Ovary (tissue), 9 donors: Measurements from ENCODE around the gene LRRC26. TPM values are rescaled to one million over a fixed set of nuclear protein-coding genes. Genes with fewer than 3 reads are reported as not detected.

Source experiments
- DNase-seq, 5 donors: peaks; one replicate each; pipeline ENCODE4 v3.0.0-alpha.2; 2019 to 2020
- H3K27ac ChIP-seq, 2 donors: fragments of 200-600 bp; one replicate each; pipeline versions ENCODE4 v1.5.1 to v1.8.0; 2019 to 2022
- H3K27me3 ChIP-seq: fragments of 200-600 bp; one replicate; pipeline ENCODE4 v1.8.0; 2022
- H3K36me3 ChIP-seq: fragments of 200-600 bp; sonication (generic); one replicate; pipeline ENCODE4 v1.5.1; 2019
- H3K4me1 ChIP-seq: one replicate; pipeline ENCODE4 v1.8.1; 2013; ENCODE audit warnings: mild to moderate bottlenecking, moderate library complexity; ENCODE audit not compliant: insufficient read depth
- H3K4me3 ChIP-seq: fragments of 200-600 bp; sonication (generic); one replicate; pipeline ENCODE4 v1.5.1; 2017
- H3K9me3 ChIP-seq, 2 donors: fragments of 200-600 bp in 1 of 2; sonication (generic) in 1 of 2; one replicate each; pipeline versions ENCODE4 v1.5.1 to v1.8.1; 2013 to 2019; ENCODE audit warnings: mild to moderate bottlenecking in 1 of 2, moderate library complexity in 1 of 2
- EP300 ChIP-seq: sonication (generic); formaldehyde crosslinking; IDR thresholded peaks from one replicate; pipeline ENCODE4 v1.6.1; 2017; ENCODE audit warnings: antibody characterized with exemption
- POLR2A ChIP-seq: fragments of 450-650 bp; IDR thresholded peaks from one replicate; pipeline ENCODE4 v1.6.1; 2017; ENCODE audit warnings: antibody characterized with exemption, mild to moderate bottlenecking, moderate library complexity
- WGBS, 3 donors: extraction: QIAGEN DNeasy Blood & Tissue Kit in 1 of 3; methylation state at CpG; one replicate each; pipeline versions ENCODE4 v1.1.5 to v1.1.7; 2013 to 2017; 5-methylcytosine and 5-hydroxymethylcytosine counted together
- intact Hi-C, 4 donors: fragments of 100-400 bp; cut with DNase I; formaldehyde crosslinking; loops; one replicate each; pipeline versions ENCODE4 v1.11.0 to v1.15.1; 2022 to 2023
- polyA plus RNA-seq, 2 donors: library from polyadenylated mRNA; stranded (reverse); fragments of 200-250 nt in 1 of 2; fragments of 350-450 nt in 1 of 2; fragmentation: Illumina TruSeq in 1 of 2; extraction: RNeasy Lipid Tissue Mini Kit (QIAGEN cat#74804) in 1 of 2; gene quantifications; one replicate each; pipeline ENCODE4 v1.2.3, GENCODE V29; 2013 to 2014
- total RNA-seq, 7 donors: library from RNA; depleted of rRNA in 2 of 7; stranded (reverse); fragments of >200 nt in 2 of 7; fragmentation: NEBNext Ultra II Directional in 3 of 7; extraction: Animal tissue kit (Norgen Biotek cat#: 25700) in 3 of 7; gene quantifications; one replicate each; pipeline versions ENCODE4 v1.1.0 to v1.2.4, GENCODE V29; 2016 to 2023
- TF ChIP-seq, protein P1 (sequence below), 3 donors: fragments of 450-650 bp in 2 of 3; fragments of 200-600 bp in 1 of 3; IDR thresholded peaks; one replicate each; pipeline versions ENCODE4 v1.5.1 to v1.8.0; 2016 to 2022; ENCODE audit warnings: antibody characterized with exemption in 3 of 3, mild to moderate bottlenecking in 1 of 3
- donor health status: DM: no; HTN: no; CAD: no; lungs with moderate emphysema.
- donor health status: DM: no; HTN: no; CAD: no.
- donor health status: Bipolar disorder and iron deficiency.
- donor health status: DM: yes; HTN: yes; CAD: no.
- donor health status: DM: no; HTN: no; CAD: no.
- donor health status: DM: yes; HTN: yes; CAD: no.

The LRRC26 gene
- total and polyA plus RNA-seq, 9 donors: 0.23 to 3.0 TPM; not detected in 7

GRCh38 chr9:137212520-137212919 lies 42.7 kb upstream of the LRRC26 start:
- TF ChIP-seq EP300 (no peak), POLR2A (no peak)
- TF ChIP-seq, protein P1, sequence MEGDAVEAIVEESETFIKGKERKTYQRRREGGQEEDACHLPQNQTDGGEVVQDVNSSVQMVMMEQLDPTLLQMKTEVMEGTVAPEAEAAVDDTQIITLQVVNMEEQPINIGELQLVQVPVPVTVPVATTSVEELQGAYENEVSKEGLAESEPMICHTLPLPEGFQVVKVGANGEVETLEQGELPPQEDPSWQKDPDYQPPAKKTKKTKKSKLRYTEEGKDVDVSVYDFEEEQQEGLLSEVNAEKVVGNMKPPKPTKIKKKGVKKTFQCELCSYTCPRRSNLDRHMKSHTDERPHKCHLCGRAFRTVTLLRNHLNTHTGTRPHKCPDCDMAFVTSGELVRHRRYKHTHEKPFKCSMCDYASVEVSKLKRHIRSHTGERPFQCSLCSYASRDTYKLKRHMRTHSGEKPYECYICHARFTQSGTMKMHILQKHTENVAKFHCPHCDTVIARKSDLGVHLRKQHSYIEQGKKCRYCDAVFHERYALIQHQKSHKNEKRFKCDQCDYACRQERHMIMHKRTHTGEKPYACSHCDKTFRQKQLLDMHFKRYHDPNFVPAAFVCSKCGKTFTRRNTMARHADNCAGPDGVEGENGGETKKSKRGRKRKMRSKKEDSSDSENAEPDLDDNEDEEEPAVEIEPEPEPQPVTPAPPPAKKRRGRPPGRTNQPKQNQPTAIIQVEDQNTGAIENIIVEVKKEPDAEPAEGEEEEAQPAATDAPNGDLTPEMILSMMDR (IDR thresholded peaks at IDR 0.05): no peak
- WGBS, 3 donors: 69 to 79% (median 70%) methylated on average over 21 of the region's 21 CpGs
- no peak for DNase-seq
- no peaks in the 10 kb centered on the region for H3K27me3 ChIP-seq
- no peak overlapping the region for H3K27ac ChIP-seq
- intact Hi-C loops: no loop called here
- no peaks in the 10 kb centered on the region for H3K4me1 ChIP-seq
- H3K9me3 ChIP-seq: no peaks in the 10 kb centered on the region
- H3K4me3 ChIP-seq: no peak overlapping the region
- H3K36me3 ChIP-seq: no peaks in the 10 kb centered on the region

DNA sequence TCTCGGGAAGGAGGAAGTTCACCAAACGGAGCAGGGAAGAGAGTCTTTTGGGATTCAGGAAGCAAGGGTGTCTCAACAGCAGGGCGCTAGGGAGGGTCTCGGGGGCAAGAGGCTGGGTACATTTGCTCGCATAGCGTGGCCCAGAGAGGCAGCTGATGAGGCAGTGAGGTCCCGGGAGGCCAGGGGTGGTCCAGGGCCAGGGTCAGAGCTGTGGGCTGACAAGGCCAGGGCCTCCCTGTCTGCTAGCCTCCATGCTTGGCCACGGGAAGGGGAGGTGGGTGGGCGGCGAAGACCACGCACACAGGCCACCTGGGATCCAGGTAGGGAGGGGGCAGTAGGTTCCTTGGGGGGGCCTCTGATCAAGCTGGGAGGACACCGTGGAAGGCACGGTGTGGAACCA lies 41.7 kb upstream of the LRRC26 start:
- intact Hi-C loops: no loop called here
- Histone ChIP-seq H3K9me3 (no peaks in the 10 kb centered on the region), H3K27ac (no peak overlapping the region), H3K36me3 (no peaks in the 10 kb centered on the region), H3K4me3 (no peak overlapping the region), H3K27me3 (no peaks in the 10 kb centered on the region), H3K4me1 (no peaks in the 10 kb centered on the region)
- no peak for TF ChIP-seq EP300
- no peak for TF ChIP-seq POLR2A
- TF ChIP-seq, protein P1 (IDR thresholded peaks at IDR 0.05): no peak
- no peak for DNase-seq
- WGBS, 3 donors: 65 to 78% (median 70%) methylated on average over 13 of the region's 13 CpGs

GRCh38 chr9:137206602-137207001 lies 36.8 kb upstream of the LRRC26 start:
- no peaks in the 10 kb centered on the region for H3K9me3 ChIP-seq
- H3K4me1 ChIP-seq: peaks cover 13% of the 10 kb centered on the region
- TF ChIP-seq, protein P1 (IDR thresholded peaks at IDR 0.05): no peak
- TF ChIP-seq POLR2A: no peak
- TF ChIP-seq EP300: no peak
- no peak overlapping the region for H3K4me3 ChIP-seq
- WGBS, 3 donors: 63 to 70% (median 68%) methylated on average over 7 of the region's 7 CpGs
- DNase-seq: no peak
- H3K36me3 ChIP-seq: no peaks in the 10 kb centered on the region
- H3K27me3 ChIP-seq: no peaks in the 10 kb centered on the region
- intact Hi-C loops: no loop called here
- H3K27ac ChIP-seq: no peak overlapping the region

- WGBS, 3 donors: 0 to 1% (median 1%) methylated on average over 45 to 98 of the region's 98 CpGs
- no peaks in the 10 kb centered on the region for H3K27me3 ChIP-seq
- intact Hi-C loops: no loop called here
- DNase-seq: peak; percentile 90 to 94 (median 92)
- peaks cover 13% of the 10 kb centered on the region for H3K4me1 ChIP-seq
- peak within 1 kb of the TSS in 1 of 2 donors; percentile 79 for H3K27ac ChIP-seq
- no peaks in the 10 kb centered on the region for H3K9me3 ChIP-seq
- TF ChIP-seq EP300: no peak
- peak; percentile 58 for TF ChIP-seq POLR2A
- TF ChIP-seq, protein P1 (IDR thresholded peaks at IDR 0.05): no peak
- peak within 1 kb of the TSS; percentile 91 for H3K4me3 ChIP-seq
- no peaks in the 10 kb centered on the region for H3K36me3 ChIP-seq
Observed at GRCh38 chr9:137205126-137206069, 35.5 kb upstream of the LRRC26 start, which contains the start of the genes NDOR1 and TMEM203. Gene NDOR1 (plus strand): TSS chr9:137205700. CDS start chr9:137205778, 78 bp downstream. Gene TMEM203 (minus strand): TSS chr9:137205648. CDS start chr9:137205414, 234 bp downstream.
